Spleen (tissue), 11 donors: Measurements from ENCODE around the gene ZC3H18. TPM values are rescaled to one million over a fixed set of nuclear protein-coding genes. Genes with fewer than 3 reads are reported as not detected.

Experiments
- DNase-seq: peaks from one replicate; pipeline ENCODE4 v3.0.0-alpha.2; 2020
- H3K27ac ChIP-seq, 8 donors: fragments of 200-600 bp; sonication (generic) in 7 of 8; 1 replicate in 4 of 8; 2 replicates in 4 of 8; pipeline versions ENCODE4 v1.5.0 to v1.8.0; 2016 to 2021; ENCODE audit warnings: inconsistent platforms in 4 of 8, mild to moderate bottlenecking in 4 of 8, moderate library complexity in 1 of 8
- H3K27me3 ChIP-seq, 7 donors: fragments of 200-600 bp; sonication (generic) in 6 of 7; replicated peaks in 1 of 7; 1 replicate in 4 of 7; 2 replicates in 3 of 7; pipeline versions ENCODE4 v1.5.0 to v1.8.0; 2016 to 2021; ENCODE audit warnings: inconsistent platforms in 3 of 7, mild to moderate bottlenecking in 1 of 7
- H3K36me3 ChIP-seq, 6 donors: fragments of 200-600 bp; sonication (generic) in 5 of 6; 1 replicate in 4 of 6; 2 replicates in 2 of 6; pipeline versions ENCODE4 v1.5.0 to v1.8.0; 2016 to 2021; ENCODE audit warnings: inconsistent platforms in 2 of 6
- H3K4me1 ChIP-seq, 6 donors: fragments of 200-600 bp; sonication (generic) in 5 of 6; 1 replicate in 3 of 6; 2 replicates in 3 of 6; pipeline versions ENCODE4 v1.5.0 to v1.8.0; 2016 to 2021; ENCODE audit warnings: inconsistent platforms in 3 of 6
- H3K4me3 ChIP-seq, 8 donors: fragments of 200-600 bp; sonication (generic) in 7 of 8; 1 replicate in 4 of 8; 2 replicates in 4 of 8; pipeline versions ENCODE4 v1.5.0 to v1.8.0; 2016 to 2021; ENCODE audit warnings: inconsistent platforms in 4 of 8, mild to moderate bottlenecking in 4 of 8, moderate library complexity in 2 of 8
- H3K9me3 ChIP-seq, 8 donors: fragments of 200-600 bp; sonication (generic) in 7 of 8; 1 replicate in 4 of 8; 2 replicates in 4 of 8; pipeline versions ENCODE4 v1.5.0 to v1.8.0; 2016 to 2021; ENCODE audit warnings: inconsistent platforms in 4 of 8
- POLR2A ChIP-seq, 3 donors: fragments of 450-650 bp; IDR thresholded peaks; one replicate each; pipeline ENCODE4 v1.5.1; 2017; ENCODE audit warnings: antibody characterized with exemption in 3 of 3, mild to moderate bottlenecking in 1 of 3
- POLR2AphosphoS5 ChIP-seq, 3 donors: sonication (generic); formaldehyde crosslinking; IDR thresholded peaks; one replicate each; pipeline ENCODE4 v1.5.1; 2017; ENCODE audit warnings: antibody characterized with exemption in 3 of 3
- WGBS, 5 donors: extraction: QIAGEN DNeasy Blood & Tissue Kit in 3 of 5; methylation state at CpG; one replicate each; pipeline versions ENCODE4 v1.1.5 to v1.1.7; 2013 to 2018; 5-methylcytosine and 5-hydroxymethylcytosine counted together
- intact Hi-C: fragments of 100-400 bp; cut with DNase I; formaldehyde crosslinking; loops from one replicate; pipeline ENCODE4 v1.15.0; 2023; ENCODE audit warnings: low total_unique reads
- polyA plus RNA-seq, 3 donors: library from polyadenylated mRNA; stranded (reverse); fragments of 200-250 nt; gene quantifications; one replicate each; pipeline ENCODE4 v1.2.1, GENCODE V29; 2013
- total RNA-seq, 7 donors: library from RNA; depleted of rRNA in 3 of 7; stranded (reverse); fragments of >200 nt in 3 of 7; fragmentation: NEBNext Ultra II Directional in 4 of 7; extraction: Animal tissue kit (Norgen Biotek cat#: 25700) in 4 of 7; gene quantifications; one replicate each; pipeline versions ENCODE4 v1.1.0 to v1.2.1, GENCODE V29; 2016 to 2021
- TF ChIP-seq, protein P1 (sequence below), 11 experiments: fragments of 200-600 bp in 7 of 11; fragments of 450-650 bp in 4 of 11; sonication (generic) in 4 of 11; IDR thresholded peaks in 8 of 11; conservative IDR thresholded peaks in 3 of 11; 1 replicate in 7 of 11; 2 replicates in 4 of 11; pipeline versions ENCODE4 v1.4.0 to v1.8.0; 2016 to 2021; ENCODE audit warnings: antibody characterized with exemption in 11 of 11, inconsistent platforms in 4 of 11, mild to moderate bottlenecking in 1 of 11
- donor health status: healthy with polysubstance abuse.
- donor health status: DM: no; HTN: no; CAD: no; lungs with moderate emphysema.
- donor health status: DM: no; HTN: no; CAD: no.
- donor health status: Bipolar disorder and iron deficiency.
- donor health status: healthy.
- donor health status: DM: no; HTN: no; CAD: no.
- donor health status: DM: yes; HTN: yes; CAD: no.

ZC3H18 gene
- total and polyA plus RNA-seq, 10 donors: 18.0 to 65.2 (median 34.7) TPM

DNA sequence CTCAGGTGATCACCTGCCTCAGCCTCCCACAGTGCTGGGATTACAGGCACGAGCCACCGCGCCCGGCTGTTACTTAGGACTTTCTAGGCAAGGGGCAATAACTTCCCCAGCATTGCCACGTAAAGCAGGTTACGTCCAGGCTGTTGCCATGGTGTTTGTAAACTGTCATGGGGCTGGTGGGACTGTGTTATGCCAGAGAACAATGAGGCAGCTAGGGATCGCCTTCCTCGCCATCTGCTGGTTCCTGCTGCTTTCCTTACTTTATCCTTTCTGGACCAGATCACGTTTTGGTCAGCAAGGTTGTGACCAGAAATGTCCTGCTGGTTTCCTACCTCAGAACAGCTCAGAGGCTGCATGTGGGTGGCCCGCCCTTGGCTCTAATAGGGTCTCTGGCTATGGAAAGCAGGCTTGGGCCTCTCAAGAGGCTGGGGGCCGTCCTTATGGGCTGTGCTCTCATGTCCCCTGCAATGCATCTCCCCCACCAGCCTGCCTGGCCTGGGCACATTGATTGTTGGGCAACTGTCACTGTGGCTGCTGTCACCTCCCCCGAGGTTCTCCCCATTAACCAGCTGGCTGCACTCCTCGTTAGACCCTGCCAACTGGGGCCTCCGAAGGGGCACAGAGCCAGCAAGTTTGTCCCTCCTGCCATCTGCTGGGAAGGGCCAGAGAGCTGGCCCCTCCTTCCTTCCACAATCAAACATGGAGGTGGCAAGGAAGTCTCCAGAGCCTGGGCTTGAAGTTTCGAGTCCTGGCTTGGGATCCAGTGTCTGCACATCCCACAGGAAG is 28.2 kb upstream of the ZC3H18 start:
- no peak overlapping the region for H3K4me3 ChIP-seq
- intact Hi-C loops: no loop called here
- DNase-seq: no peak
- peaks cover 0 to 33% (median 24%) of the 10 kb centered on the region in 8 donors for H3K9me3 ChIP-seq
- no peaks in the 10 kb centered on the region for H3K36me3 ChIP-seq
- TF ChIP-seq POLR2A (IDR thresholded peaks at IDR 0.05) (no peak), POLR2AphosphoS5 (IDR thresholded peaks at IDR 0.05) (no peak)
- TF ChIP-seq, protein P1, sequence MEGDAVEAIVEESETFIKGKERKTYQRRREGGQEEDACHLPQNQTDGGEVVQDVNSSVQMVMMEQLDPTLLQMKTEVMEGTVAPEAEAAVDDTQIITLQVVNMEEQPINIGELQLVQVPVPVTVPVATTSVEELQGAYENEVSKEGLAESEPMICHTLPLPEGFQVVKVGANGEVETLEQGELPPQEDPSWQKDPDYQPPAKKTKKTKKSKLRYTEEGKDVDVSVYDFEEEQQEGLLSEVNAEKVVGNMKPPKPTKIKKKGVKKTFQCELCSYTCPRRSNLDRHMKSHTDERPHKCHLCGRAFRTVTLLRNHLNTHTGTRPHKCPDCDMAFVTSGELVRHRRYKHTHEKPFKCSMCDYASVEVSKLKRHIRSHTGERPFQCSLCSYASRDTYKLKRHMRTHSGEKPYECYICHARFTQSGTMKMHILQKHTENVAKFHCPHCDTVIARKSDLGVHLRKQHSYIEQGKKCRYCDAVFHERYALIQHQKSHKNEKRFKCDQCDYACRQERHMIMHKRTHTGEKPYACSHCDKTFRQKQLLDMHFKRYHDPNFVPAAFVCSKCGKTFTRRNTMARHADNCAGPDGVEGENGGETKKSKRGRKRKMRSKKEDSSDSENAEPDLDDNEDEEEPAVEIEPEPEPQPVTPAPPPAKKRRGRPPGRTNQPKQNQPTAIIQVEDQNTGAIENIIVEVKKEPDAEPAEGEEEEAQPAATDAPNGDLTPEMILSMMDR (IDR thresholded peaks at IDR 0.05 in 8 of 11, conservative IDR thresholded peaks at IDR 0.05 in 3 of 11): no peak
- H3K4me1 ChIP-seq: peaks cover 0 to 26% (median 13%) of the 10 kb centered on the region in 6 donors
- peaks cover 0 to 39% (median 19%) of the 10 kb centered on the region in 7 donors for H3K27me3 ChIP-seq
- H3K27ac ChIP-seq: no peak overlapping the region
- 73 to 79% (median 76%) methylated on average over 14 to 15 of the region's 15 CpGs for WGBS, 5 donors

DNA sequence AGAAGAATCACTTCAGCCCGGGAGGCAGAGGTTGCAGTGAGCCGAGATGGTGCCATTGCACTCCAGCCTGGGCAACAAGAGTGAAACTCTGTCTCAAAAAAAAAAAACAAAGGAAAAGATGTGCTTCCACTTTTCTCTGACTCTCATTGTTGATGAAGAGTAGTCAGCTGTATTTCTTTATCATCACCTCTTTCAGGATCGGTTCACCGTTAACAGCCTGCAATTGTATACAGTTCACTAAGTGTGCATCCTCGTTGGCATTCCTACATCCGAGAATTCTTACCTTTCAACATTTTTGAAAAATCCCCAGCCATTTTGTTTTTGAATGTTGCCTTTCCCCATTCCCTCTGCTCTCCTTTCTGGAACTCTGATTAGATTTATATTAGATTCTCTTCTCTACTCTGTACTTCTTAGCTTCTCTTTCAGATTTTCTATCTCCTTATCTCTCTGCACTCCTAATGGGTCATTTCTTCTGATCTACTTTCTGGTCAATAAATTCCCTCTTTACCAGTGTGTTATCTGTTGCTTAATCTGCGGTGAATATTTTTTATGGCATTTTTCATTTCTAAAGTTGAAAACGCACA is 26.9 kb upstream of the ZC3H18 start:
- intact Hi-C loops: no loop called here
- WGBS, 5 donors: 75 to 89% (median 88%) methylated on average over 8 of the region's 8 CpGs
- H3K4me1 ChIP-seq: peaks cover 0 to 31% (median 16%) of the 10 kb centered on the region in 6 donors
- no peaks in the 10 kb centered on the region for H3K36me3 ChIP-seq
- no peak overlapping the region for H3K27ac ChIP-seq
- TF ChIP-seq POLR2AphosphoS5 (IDR thresholded peaks at IDR 0.05) (no peak), POLR2A (IDR thresholded peaks at IDR 0.05) (no peak)
- TF ChIP-seq, protein P1 (IDR thresholded peaks at IDR 0.05 in 8 of 11, conservative IDR thresholded peaks at IDR 0.05 in 3 of 11): no peak
- peaks cover 0 to 45% (median 20%) of the 10 kb centered on the region in 7 donors for H3K27me3 ChIP-seq
- H3K4me3 ChIP-seq: no peak overlapping the region
- DNase-seq: no peak
- H3K9me3 ChIP-seq: peaks cover 0 to 33% (median 24%) of the 10 kb centered on the region in 8 donors

DNA sequence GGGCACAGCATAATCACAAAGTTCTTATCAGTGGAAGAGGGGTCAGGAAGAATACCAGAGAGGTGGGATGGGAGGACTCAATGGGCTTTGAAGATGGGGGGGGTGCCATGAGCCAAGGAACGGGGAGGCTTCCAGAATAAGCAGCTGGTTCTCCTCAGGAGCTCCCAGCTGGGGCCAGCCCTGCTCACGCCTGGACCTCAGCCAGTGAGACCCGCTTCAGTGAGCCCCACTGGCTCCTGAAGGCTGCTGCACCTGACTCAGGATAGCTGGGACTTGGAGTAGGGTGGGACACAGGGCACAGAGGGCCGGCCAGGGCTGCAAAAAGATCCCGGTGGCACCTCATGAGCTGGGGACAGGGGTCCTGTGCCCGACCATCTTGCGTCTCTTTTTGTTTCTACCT is 24.4 kb upstream of the ZC3H18 start:
- WGBS, 5 donors: 73 to 93% (median 82%) methylated on average over 7 of the region's 7 CpGs
- intact Hi-C loops: no loop called here
- no peak for TF ChIP-seq POLR2AphosphoS5 (IDR thresholded peaks at IDR 0.05)
- peaks cover 0 to 33% (median 24%) of the 10 kb centered on the region in 8 donors for H3K9me3 ChIP-seq
- H3K4me1 ChIP-seq: peaks cover 4 to 39% (median 23%) of the 10 kb centered on the region in 6 donors
- H3K27me3 ChIP-seq: peaks cover 0 to 25% (median 8%) of the 10 kb centered on the region in 7 donors
- H3K36me3 ChIP-seq: no peaks in the 10 kb centered on the region
- no peak overlapping the region for H3K27ac ChIP-seq
- no peak overlapping the region for H3K4me3 ChIP-seq
- DNase-seq: no peak

DNA sequence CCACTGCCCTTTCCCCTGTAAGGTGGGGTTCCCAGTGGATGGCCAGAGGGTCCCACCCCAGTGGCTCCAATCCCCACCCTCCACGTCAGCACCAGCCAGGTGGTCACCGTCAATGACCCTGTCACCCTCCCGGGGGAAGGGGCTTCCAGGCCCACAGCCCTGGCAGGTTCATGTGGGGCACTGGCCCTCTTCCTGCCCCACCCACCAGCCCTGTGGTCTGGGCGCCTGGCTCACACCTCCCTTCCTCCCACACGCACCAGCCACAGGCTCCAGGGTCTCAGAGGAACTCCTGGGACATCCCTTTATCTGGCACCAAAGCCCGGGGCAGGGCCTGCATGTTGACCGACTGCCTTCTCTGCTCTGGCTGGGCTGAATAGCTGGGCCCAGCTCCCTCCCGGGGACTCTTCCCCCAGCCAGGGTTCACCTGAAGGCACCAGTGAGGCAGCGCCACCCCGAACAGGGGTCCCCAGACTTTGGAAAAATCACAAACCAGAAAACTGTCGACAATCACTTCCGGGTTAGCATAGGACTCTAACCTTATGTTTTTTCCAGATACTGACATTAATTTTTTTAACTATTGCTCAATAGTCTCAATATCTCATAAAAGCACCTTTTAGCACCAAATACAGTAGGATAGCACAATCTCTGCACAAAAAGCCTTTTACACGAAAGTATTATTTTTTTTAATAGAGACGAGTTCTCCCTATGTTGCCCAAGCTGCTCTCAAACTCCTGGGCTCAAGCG is 21.9 kb upstream of the ZC3H18 start:
- TF ChIP-seq POLR2A (IDR thresholded peaks at IDR 0.05) (no peak), POLR2AphosphoS5 (IDR thresholded peaks at IDR 0.05) (peak in 1 of 3 donors; percentile 22)
- 61 to 69% (median 65%) methylated on average over 11 to 15 of the region's 15 CpGs for WGBS, 5 donors

More for the DNA sequence above, 21.9 kb upstream of the ZC3H18 start:
- no peak for DNase-seq
- peaks cover 0 to 13% (median 7%) of the 10 kb centered on the region in 7 donors for H3K27me3 ChIP-seq
- H3K4me1 ChIP-seq: peaks cover 6 to 56% (median 40%) of the 10 kb centered on the region in 6 donors
- no peaks in the 10 kb centered on the region for H3K36me3 ChIP-seq
- intact Hi-C loops: no loop called here
- no peak overlapping the region for H3K4me3 ChIP-seq
- H3K27ac ChIP-seq: peak overlapping the region in 2 of 8 donors; percentile 13 to 73
- H3K9me3 ChIP-seq: peaks cover 0 to 18% (median 12%) of the 10 kb centered on the region in 8 donors
